Activated CD4-positive, alpha-beta memory T cell treated with anti-CD3 and anti-CD28 coated beads, Interleukin-2, amount 10 ng/mL, durations not matched to agents 7 days and 5 days (primary cell): ENCODE measurements around the gene NID1. TPM values are rescaled to one million over a fixed set of nuclear protein-coding genes. Genes with fewer than 3 reads are reported as not detected.

Experiments
- total RNA-seq, 2 experiments: library from RNA; stranded (reverse); gene quantifications; one replicate each; pipeline ENCODE4 v1.2.3, GENCODE V29; 2021

NID1 gene
- total RNA-seq, 2 experiments from 2014 or later: 0.45 TPM

Other genes with a start within 250 kb of the NID1 start
- gene LYST, start 198.2 kb downstream of the NID1 start, total RNA-seq: 10 to 100 TPM; 34.4 to 36.0 TPM
- 1 to 10 TPM; 8.6 to 9.5 TPM for gene GPR137B, start 77.4 kb upstream of the NID1 start, total RNA-seq
- gene ERO1B, start 216.9 kb upstream of the NID1 start, total RNA-seq: 1 to 10 TPM; 4.1 TPM